Measurements from ENCODE around the gene JSRP1.

Gene JSRP1

GRCh38 chr19:2209408-2209807, 46.8 kb downstream of the JSRP1 start:
- H3K4me1 ChIP-seq (ENCODE audit: control extremely low read depth in 1 of 4, control insufficient read depth in 4 of 4, insufficient read depth in 4 of 4, low read length in 3 of 4): no peaks in the 10 kb centered on the region
- H3K27me3 ChIP-seq (replicated peaks in 2 of 5; ENCODE audit: control insufficient read depth in 4 of 5, insufficient read depth in 5 of 5, low read length in 4 of 5): no peaks in the 10 kb centered on the region
- 96% methylated on average over 10 of the region's 17 CpGs for WGBS (ENCODE audit: insufficient coverage)
- peaks cover under 1 to 85% (median 63%) of the 10 kb centered on the region in 4 experiments for H3K36me3 ChIP-seq (ENCODE audit: control insufficient read depth in 4 of 4, insufficient read depth in 4 of 4, low read length in 3 of 4)
- ChIA-PET POLR2A (no interaction called here), CTCF (no interaction called here)
- H3K27ac ChIP-seq (ENCODE audit: insufficient read depth in 1 of 2, low read depth in 1 of 2, low read length in 2 of 2, poor library complexity in 1 of 2, severe bottlenecking in 2 of 2): no peak overlapping the region
- no peaks in the 10 kb centered on the region for H3K9me3 ChIP-seq (ENCODE audit: control extremely low read depth in 1 of 5, control insufficient read depth in 4 of 5, insufficient read depth in 2 of 5, low read depth in 1 of 5, low read length in 4 of 5)
- no peak overlapping the region for H3K4me3 ChIP-seq (ENCODE audit: control insufficient read depth in 1 of 7, extremely low read depth in 1 of 7, insufficient read depth in 4 of 7, low read depth in 2 of 7, low read length in 6 of 7)
- no peak for DNase-seq

DNA sequence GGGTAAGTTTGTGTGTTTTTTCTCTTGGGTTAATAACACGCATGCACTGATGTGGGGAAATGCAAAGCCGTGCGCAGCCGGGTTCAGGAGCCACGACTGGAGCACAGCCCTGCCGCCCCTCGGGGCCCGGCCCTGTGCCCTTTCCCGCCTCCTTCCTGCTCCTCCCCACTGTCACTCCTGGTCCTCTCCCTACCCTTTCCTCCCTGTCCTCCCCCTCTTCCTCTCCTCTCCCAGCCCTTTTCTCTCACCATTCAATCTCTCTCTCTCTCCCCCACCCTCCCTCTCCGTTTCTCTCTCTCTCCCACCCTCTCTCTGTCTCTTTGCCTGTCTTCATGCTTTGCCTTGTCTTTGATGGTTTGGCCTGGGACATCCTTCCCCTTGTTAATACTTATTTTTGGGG, 47.2 kb downstream of the JSRP1 start:
- DNase-seq: no peak
- Histone ChIP-seq H3K4me3 (ENCODE audit: control insufficient read depth in 1 of 7, extremely low read depth in 1 of 7, insufficient read depth in 4 of 7, low read depth in 2 of 7, low read length in 6 of 7) (no peak overlapping the region), H3K27me3 (replicated peaks in 2 of 5; ENCODE audit: control insufficient read depth in 4 of 5, insufficient read depth in 5 of 5, low read length in 4 of 5) (no peaks in the 10 kb centered on the region), H3K36me3 (ENCODE audit: control insufficient read depth in 4 of 4, insufficient read depth in 4 of 4, low read length in 3 of 4) (peaks cover 0 to 85% (median 62%) of the 10 kb centered on the region in 4 experiments), H3K9me3 (ENCODE audit: control extremely low read depth in 1 of 5, control insufficient read depth in 4 of 5, insufficient read depth in 2 of 5, low read depth in 1 of 5, low read length in 4 of 5) (no peaks in the 10 kb centered on the region), H3K4me1 (ENCODE audit: control extremely low read depth in 1 of 4, control insufficient read depth in 4 of 4, insufficient read depth in 4 of 4, low read length in 3 of 4) (no peaks in the 10 kb centered on the region), H3K27ac (ENCODE audit: insufficient read depth in 1 of 2, low read depth in 1 of 2, low read length in 2 of 2, poor library complexity in 1 of 2, severe bottlenecking in 2 of 2) (no peak overlapping the region)
- CTCF ChIA-PET: no interaction called here
- 89% methylated on average over 10 of the region's 10 CpGs for WGBS (ENCODE audit: insufficient coverage)
- POLR2A ChIA-PET: interaction anchor here (0.6 kb wide), 1 partner anchor 21 kb away, joined by 3 read pairs; no protein-coding TSS in a partner anchor

- Histone ChIP-seq H3K27me3 (replicated peaks in 2 of 5; ENCODE audit: control insufficient read depth in 4 of 5, insufficient read depth in 5 of 5, low read length in 4 of 5) (no peaks in the 10 kb centered on the region), H3K36me3 (ENCODE audit: control insufficient read depth in 4 of 4, insufficient read depth in 4 of 4, low read length in 3 of 4) (peaks cover 0 to 85% (median 59%) of the 10 kb centered on the region in 4 experiments), H3K4me3 (ENCODE audit: control insufficient read depth in 1 of 7, extremely low read depth in 1 of 7, insufficient read depth in 4 of 7, low read depth in 2 of 7, low read length in 6 of 7) (no peak overlapping the region), H3K9me3 (ENCODE audit: control extremely low read depth in 1 of 5, control insufficient read depth in 4 of 5, insufficient read depth in 2 of 5, low read depth in 1 of 5, low read length in 4 of 5) (no peaks in the 10 kb centered on the region), H3K4me1 (ENCODE audit: control extremely low read depth in 1 of 4, control insufficient read depth in 4 of 4, insufficient read depth in 4 of 4, low read length in 3 of 4) (no peaks in the 10 kb centered on the region), H3K27ac (ENCODE audit: insufficient read depth in 1 of 2, low read depth in 1 of 2, low read length in 2 of 2, poor library complexity in 1 of 2, severe bottlenecking in 2 of 2) (no peak overlapping the region)
- CTCF ChIA-PET: interaction anchor here (1.2 to 1.6 kb wide), 2 partner anchors 8 to 13 kb away, joined by 3 to 6 read pairs; no protein-coding TSS in a partner anchor
- 93% methylated on average over 29 of the region's 36 CpGs for WGBS (ENCODE audit: insufficient coverage)
- DNase-seq: peak in 2 of 3 donors; percentile 14 to 25
- POLR2A ChIA-PET: interaction anchor here (0.6 kb wide), 1 partner anchor 20 kb away, joined by 3 read pairs; no protein-coding TSS in a partner anchor
Observed at GRCh38 chr19:2207991-2208860, 48.0 kb downstream of the JSRP1 start.

GRCh38 chr19:2207008-2207407, 49.2 kb downstream of the JSRP1 start:
- DNase-seq: no peak
- WGBS (ENCODE audit: insufficient coverage): 98% methylated on average over 10 of the region's 15 CpGs
- CTCF ChIA-PET: interaction anchor here (1.2 to 1.6 kb wide), 2 partner anchors 9 to 15 kb away, joined by 3 to 6 read pairs; no protein-coding TSS in a partner anchor
- H3K36me3 ChIP-seq (ENCODE audit: control insufficient read depth in 4 of 4, insufficient read depth in 4 of 4, low read length in 3 of 4): peaks cover 0 to 84% (median 53%) of the 10 kb centered on the region in 4 experiments
- H3K4me1 ChIP-seq (ENCODE audit: control extremely low read depth in 1 of 4, control insufficient read depth in 4 of 4, insufficient read depth in 4 of 4, low read length in 3 of 4): no peaks in the 10 kb centered on the region
- POLR2A ChIA-PET: no interaction called here
- no peaks in the 10 kb centered on the region for H3K9me3 ChIP-seq (ENCODE audit: control extremely low read depth in 1 of 5, control insufficient read depth in 4 of 5, insufficient read depth in 2 of 5, low read depth in 1 of 5, low read length in 4 of 5)
- no peaks in the 10 kb centered on the region for H3K27me3 ChIP-seq (replicated peaks in 2 of 5; ENCODE audit: control insufficient read depth in 4 of 5, insufficient read depth in 5 of 5, low read length in 4 of 5)
- no peak overlapping the region for H3K27ac ChIP-seq (ENCODE audit: insufficient read depth in 1 of 2, low read depth in 1 of 2, low read length in 2 of 2, poor library complexity in 1 of 2, severe bottlenecking in 2 of 2)
- H3K4me3 ChIP-seq (ENCODE audit: control insufficient read depth in 1 of 7, extremely low read depth in 1 of 7, insufficient read depth in 4 of 7, low read depth in 2 of 7, low read length in 6 of 7): no peak overlapping the region

GRCh38 chr19:2202366-2202765, 53.9 kb downstream of the JSRP1 start:
- Histone ChIP-seq H3K4me1 (ENCODE audit: control extremely low read depth in 1 of 4, control insufficient read depth in 4 of 4, insufficient read depth in 4 of 4, low read length in 3 of 4) (no peaks in the 10 kb centered on the region), H3K9me3 (ENCODE audit: control extremely low read depth in 1 of 5, control insufficient read depth in 4 of 5, insufficient read depth in 2 of 5, low read depth in 1 of 5, low read length in 4 of 5) (no peaks in the 10 kb centered on the region), H3K36me3 (ENCODE audit: control insufficient read depth in 4 of 4, insufficient read depth in 4 of 4, low read length in 3 of 4) (peaks cover 0 to 68% (median 41%) of the 10 kb centered on the region in 4 experiments), H3K4me3 (ENCODE audit: control insufficient read depth in 1 of 7, extremely low read depth in 1 of 7, insufficient read depth in 4 of 7, low read depth in 2 of 7, low read length in 6 of 7) (no peak overlapping the region), H3K27ac (ENCODE audit: insufficient read depth in 1 of 2, low read depth in 1 of 2, low read length in 2 of 2, poor library complexity in 1 of 2, severe bottlenecking in 2 of 2) (no peak overlapping the region), H3K27me3 (replicated peaks in 2 of 5; ENCODE audit: control insufficient read depth in 4 of 5, insufficient read depth in 5 of 5, low read length in 4 of 5) (no peaks in the 10 kb centered on the region)
- no peak for DNase-seq
- CTCF ChIA-PET: interaction anchor here (1.1 to 1.7 kb wide), 2 partner anchors 20 to 37 kb away, joined by 3 to 6 read pairs; no protein-coding TSS in a partner anchor
- POLR2A ChIA-PET: no interaction called here
- 98% methylated on average over 14 of the region's 15 CpGs for WGBS (ENCODE audit: insufficient coverage)
